A673 (cell line): ENCODE results near the gene B3GNT2.

Experiments
- EZH2 ChIP-seq: fragments of 200-600 bp; sonication (generic); IDR thresholded peaks from 2 replicates; pipeline ENCODE4 v1.6.1; 2017; ENCODE audit warnings: borderline replicate concordance, low read depth, mild to moderate bottlenecking, mixed read lengths, antibody characterized with exemption, low read length; ENCODE audit not compliant: poor library complexity, severe bottlenecking
- TF ChIP-seq, protein P1 (sequence below): fragments of 300-800, 200-600 bp; sonication (generic); conservative IDR thresholded peaks from 2 replicates; pipeline ENCODE4 v1.5.1; 2017; ENCODE audit warnings: low read depth, mild to moderate bottlenecking, antibody characterized with exemption, low read length, moderate library complexity, mixed read lengths

DNA sequence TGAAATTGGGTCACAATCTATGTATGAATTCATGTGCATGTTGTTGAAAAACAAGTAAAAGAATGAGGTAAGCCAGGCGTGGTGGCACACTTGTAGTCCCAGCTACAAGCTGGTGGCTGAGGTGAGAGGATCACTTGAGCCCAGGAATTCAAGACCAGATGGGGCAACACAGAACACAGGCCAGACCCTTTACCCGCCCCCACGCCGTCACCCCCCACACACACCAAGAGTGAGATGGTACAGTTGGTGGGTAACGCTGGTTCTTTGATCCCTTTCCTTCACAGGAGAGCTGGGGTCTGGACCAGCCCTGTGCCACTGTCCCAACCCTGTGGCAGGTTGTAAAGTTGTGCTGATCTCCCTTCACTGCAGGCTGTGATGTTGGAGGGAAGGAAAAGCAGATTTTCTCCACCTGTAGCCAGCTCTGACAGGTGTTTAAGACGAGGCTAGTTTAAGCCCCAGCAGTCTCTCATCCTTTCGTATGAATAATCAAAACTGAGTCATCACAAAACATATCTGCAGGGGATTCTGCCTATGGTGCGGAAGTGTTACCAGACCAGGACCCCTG lies 13.6 kb downstream of the B3GNT2 start:
- no peak for TF ChIP-seq EZH2
- TF ChIP-seq, protein P1, sequence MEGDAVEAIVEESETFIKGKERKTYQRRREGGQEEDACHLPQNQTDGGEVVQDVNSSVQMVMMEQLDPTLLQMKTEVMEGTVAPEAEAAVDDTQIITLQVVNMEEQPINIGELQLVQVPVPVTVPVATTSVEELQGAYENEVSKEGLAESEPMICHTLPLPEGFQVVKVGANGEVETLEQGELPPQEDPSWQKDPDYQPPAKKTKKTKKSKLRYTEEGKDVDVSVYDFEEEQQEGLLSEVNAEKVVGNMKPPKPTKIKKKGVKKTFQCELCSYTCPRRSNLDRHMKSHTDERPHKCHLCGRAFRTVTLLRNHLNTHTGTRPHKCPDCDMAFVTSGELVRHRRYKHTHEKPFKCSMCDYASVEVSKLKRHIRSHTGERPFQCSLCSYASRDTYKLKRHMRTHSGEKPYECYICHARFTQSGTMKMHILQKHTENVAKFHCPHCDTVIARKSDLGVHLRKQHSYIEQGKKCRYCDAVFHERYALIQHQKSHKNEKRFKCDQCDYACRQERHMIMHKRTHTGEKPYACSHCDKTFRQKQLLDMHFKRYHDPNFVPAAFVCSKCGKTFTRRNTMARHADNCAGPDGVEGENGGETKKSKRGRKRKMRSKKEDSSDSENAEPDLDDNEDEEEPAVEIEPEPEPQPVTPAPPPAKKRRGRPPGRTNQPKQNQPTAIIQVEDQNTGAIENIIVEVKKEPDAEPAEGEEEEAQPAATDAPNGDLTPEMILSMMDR = no peak
